HUES6 (cell line): ENCODE data around the gene DDA1.

Experiments used
- H3K27ac ChIP-seq: 2 replicates; pipeline ENCODE4 v1.7.0; 2013; ENCODE audit warnings: low read depth, mild to moderate bottlenecking, low read length, inconsistent platforms
- H3K27me3 ChIP-seq: 2 replicates; pipeline ENCODE4 v1.6.1; 2013; ENCODE audit warnings: low read length; ENCODE audit not compliant: control insufficient read depth, insufficient read depth
- H3K36me3 ChIP-seq: 2 replicates; pipeline ENCODE4 v1.6.1; 2013; ENCODE audit warnings: low read length; ENCODE audit not compliant: control insufficient read depth, insufficient read depth
- H3K4me1 ChIP-seq: 2 replicates; pipeline ENCODE4 v1.6.1; 2013; ENCODE audit warnings: low read length; ENCODE audit not compliant: control insufficient read depth, insufficient read depth
- H3K4me3 ChIP-seq: 2 replicates; pipeline ENCODE4 v1.5.1; 2013; ENCODE audit warnings: low read depth, low read length
- H3K9ac ChIP-seq: one replicate; pipeline ENCODE4 v1.6.1; 2013; ENCODE audit warnings: mild to moderate bottlenecking, low read length
- H3K9me3 ChIP-seq: 2 replicates; pipeline ENCODE4 v1.6.1; 2013; ENCODE audit warnings: low read depth, low read length; ENCODE audit not compliant: control insufficient read depth, insufficient read depth

DDA1 gene

GRCh38 chr19:17318966-17319365 lies 9.6 kb downstream of the DDA1 start:
- Histone ChIP-seq H3K4me1 (no peaks in the 10 kb centered on the region), H3K9me3 (no peaks in the 10 kb centered on the region), H3K27ac (no peak overlapping the region), H3K27me3 (no peaks in the 10 kb centered on the region), H3K9ac (no peak overlapping the region), H3K36me3 (peaks cover 60% of the 10 kb centered on the region), H3K4me3 (no peak overlapping the region)

- Histone ChIP-seq H3K4me1 (no peaks in the 10 kb centered on the region), H3K9ac (no peak overlapping the region), H3K27ac (no peak overlapping the region), H3K9me3 (no peaks in the 10 kb centered on the region), H3K27me3 (no peaks in the 10 kb centered on the region), H3K4me3 (no peak overlapping the region), H3K36me3 (peaks cover 54% of the 10 kb centered on the region)
These were observed 10.3 kb downstream of the DDA1 start for GRCh38 chr19:17319473-17320238.

GRCh38 chr19:17320435-17320834 lies 11.1 kb downstream of the DDA1 start:
- no peak overlapping the region for H3K27ac ChIP-seq
- H3K9ac ChIP-seq, result no peak overlapping the region
- H3K27me3 ChIP-seq, result no peaks in the 10 kb centered on the region
- no peaks in the 10 kb centered on the region for H3K4me1 ChIP-seq
- peaks cover 55% of the 10 kb centered on the region for H3K36me3 ChIP-seq
- no peak overlapping the region for H3K4me3 ChIP-seq
- no peaks in the 10 kb centered on the region for H3K9me3 ChIP-seq

DNA sequence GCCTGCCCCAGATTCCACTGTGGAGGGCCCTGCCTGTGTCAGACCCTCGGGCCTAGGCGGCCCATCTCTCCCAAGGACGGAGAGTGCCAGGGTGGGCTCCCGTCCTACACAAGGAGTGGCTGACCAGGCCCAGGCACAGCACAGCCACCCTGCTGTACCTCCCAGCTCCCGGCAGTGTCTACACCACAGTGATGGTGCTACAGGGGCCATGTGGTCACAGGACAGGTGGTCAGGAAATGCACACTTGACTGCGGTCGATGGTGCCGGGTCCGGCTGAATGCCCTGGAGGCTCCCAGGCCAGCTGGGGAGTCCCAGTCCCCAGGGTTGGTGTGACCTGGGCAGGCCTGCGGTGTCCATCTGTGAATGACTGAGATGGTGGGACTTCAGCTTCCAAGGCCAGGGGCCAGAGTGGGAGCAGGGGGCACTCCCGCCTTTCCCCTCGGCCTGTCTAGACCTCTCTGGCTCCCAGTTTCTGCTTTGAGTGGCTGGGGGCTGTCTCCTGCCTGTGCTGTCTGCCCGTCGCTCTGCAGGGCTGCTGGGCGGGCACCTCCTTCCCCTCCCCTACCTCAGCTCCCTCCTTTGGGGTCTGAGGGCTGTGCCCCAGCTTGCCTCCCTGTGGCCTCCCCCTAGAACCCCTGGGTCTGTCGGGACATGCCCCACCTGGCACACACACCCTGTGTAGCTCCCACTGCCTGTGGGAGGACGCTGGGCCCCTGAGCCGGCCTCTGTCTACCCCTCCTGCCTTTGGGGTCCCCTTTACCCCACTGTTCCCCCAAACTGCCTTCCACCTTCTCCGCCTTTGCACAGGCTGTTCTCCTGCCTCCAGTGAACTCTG lies 12.5 kb downstream of the DDA1 start:
- Histone ChIP-seq H3K4me1 (peaks cover 7% of the 10 kb centered on the region; the same call in 1 of the 2 replicates), H3K27ac (no peak overlapping the region), H3K9ac (no peak overlapping the region), H3K27me3 (no peaks in the 10 kb centered on the region), H3K4me3 (no peak overlapping the region), H3K9me3 (no peaks in the 10 kb centered on the region), H3K36me3 (peaks cover 46% of the 10 kb centered on the region)

GRCh38 chr19:17322854-17323253 lies 13.5 kb downstream of the DDA1 start:
- H3K27me3 ChIP-seq, result no peaks in the 10 kb centered on the region
- H3K27ac ChIP-seq, result no peak overlapping the region
- no peaks in the 10 kb centered on the region for H3K9me3 ChIP-seq
- H3K4me1 ChIP-seq, result peaks cover 13% of the 10 kb centered on the region
- no peak overlapping the region for H3K4me3 ChIP-seq
- H3K9ac ChIP-seq, result no peak overlapping the region
- peaks cover 46% of the 10 kb centered on the region for H3K36me3 ChIP-seq

GRCh38 chr19:17323300-17323963 lies 14.1 kb downstream of the DDA1 start:
- peaks cover 13% of the 10 kb centered on the region for H3K4me1 ChIP-seq
- no peak overlapping the region for H3K4me3 ChIP-seq
- no peak overlapping the region for H3K9ac ChIP-seq
- H3K36me3 ChIP-seq, result peaks cover 46% of the 10 kb centered on the region
- H3K27me3 ChIP-seq, result no peaks in the 10 kb centered on the region
- no peaks in the 10 kb centered on the region for H3K9me3 ChIP-seq
- H3K27ac ChIP-seq, result no peak overlapping the region

GRCh38 chr19:17323964-17324332 lies 14.6 kb downstream of the DDA1 start:
- peaks cover 2% of the 10 kb centered on the region; the same call in 1 of the 2 replicates for H3K27me3 ChIP-seq
- H3K4me1 ChIP-seq, result peaks cover 13% of the 10 kb centered on the region
- H3K4me3 ChIP-seq, result no peak overlapping the region
- H3K36me3 ChIP-seq, result peaks cover 44% of the 10 kb centered on the region
- no peaks in the 10 kb centered on the region for H3K9me3 ChIP-seq
- H3K27ac ChIP-seq, result no peak overlapping the region
- no peak overlapping the region for H3K9ac ChIP-seq

- peaks cover 8% of the 10 kb centered on the region for H3K27me3 ChIP-seq
- H3K27ac ChIP-seq, result no peak overlapping the region
- peaks cover 13% of the 10 kb centered on the region for H3K4me1 ChIP-seq
- H3K4me3 ChIP-seq, result no peak overlapping the region
- peaks cover 38% of the 10 kb centered on the region for H3K36me3 ChIP-seq
- H3K9ac ChIP-seq, result no peak overlapping the region
- H3K9me3 ChIP-seq, result no peaks in the 10 kb centered on the region
These were observed 15.2 kb downstream of the DDA1 start for GRCh38 chr19:17324357-17325114.

GRCh38 chr19:17325133-17325532 lies 15.8 kb downstream of the DDA1 start:
- peaks cover 13% of the 10 kb centered on the region for H3K4me1 ChIP-seq
- H3K27me3 ChIP-seq, result peaks cover 13% of the 10 kb centered on the region
- no peak overlapping the region for H3K4me3 ChIP-seq
- no peak overlapping the region for H3K9ac ChIP-seq
- H3K27ac ChIP-seq, result no peak overlapping the region
- no peaks in the 10 kb centered on the region for H3K9me3 ChIP-seq
- peaks cover 33% of the 10 kb centered on the region for H3K36me3 ChIP-seq

DNA sequence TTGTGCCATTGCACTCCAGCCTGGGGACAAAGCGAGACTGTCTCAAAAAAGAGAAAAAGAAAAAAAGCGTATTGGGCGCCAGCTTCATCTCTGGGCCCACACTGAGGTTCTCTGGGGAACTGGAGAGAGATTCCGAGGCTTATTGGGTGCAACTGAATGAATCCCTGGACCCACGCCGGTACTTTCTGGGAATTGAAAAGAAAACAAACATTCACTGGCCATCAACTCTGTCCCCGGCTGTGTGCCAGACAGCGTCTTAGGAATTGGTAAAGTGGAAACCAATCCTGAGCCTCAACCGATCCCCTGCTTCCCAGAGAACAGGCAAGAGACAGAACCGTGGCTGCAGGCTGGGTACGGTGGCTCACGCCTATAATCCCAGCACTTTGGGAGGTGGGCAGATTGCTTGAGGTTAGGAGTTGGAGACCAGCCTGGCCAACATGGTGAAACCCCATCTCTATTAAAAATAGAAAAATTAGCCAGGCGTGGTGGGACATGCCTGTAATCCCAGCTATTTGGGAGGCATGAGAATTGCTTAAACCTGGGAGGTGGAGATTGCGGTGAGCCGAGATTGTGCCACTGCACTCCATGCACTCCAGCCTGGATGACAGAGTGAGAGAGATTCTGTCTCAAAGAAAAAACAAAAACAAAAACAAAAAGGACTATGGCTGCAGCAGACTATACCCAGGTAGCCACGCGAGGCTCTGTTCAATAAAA lies 16.7 kb downstream of the DDA1 start:
- Histone ChIP-seq H3K27me3 (peaks cover 16% of the 10 kb centered on the region), H3K4me3 (peak overlapping the region; percentile 59; the same call in 1 of the 2 replicates), H3K4me1 (peaks cover 13% of the 10 kb centered on the region), H3K36me3 (peaks cover 26% of the 10 kb centered on the region), H3K27ac (no peak overlapping the region; the same call in 1 of the 2 replicates), H3K9ac (peak overlapping the region; percentile 55), H3K9me3 (no peaks in the 10 kb centered on the region)
